HL-60/S4 (cell line): Measurements from ENCODE around the gene CCDC24.

Source experiments
- in situ Hi-C: fragments of 300-500 bp; cut with MboI; formaldehyde crosslinking; loops from 2 replicates; pipeline ENCODE4 v1.14.3; 2022; ENCODE audit warnings: low sequenced_read_pairs

The CCDC24 gene

GRCh38 chr1:44036409-44037139 is 45.2 kb downstream of the CCDC24 start:
- in situ Hi-C loops = loop anchor here (25.0 kb wide), 1 partner anchor 274 kb away; no protein-coding TSS in a partner anchor

DNA sequence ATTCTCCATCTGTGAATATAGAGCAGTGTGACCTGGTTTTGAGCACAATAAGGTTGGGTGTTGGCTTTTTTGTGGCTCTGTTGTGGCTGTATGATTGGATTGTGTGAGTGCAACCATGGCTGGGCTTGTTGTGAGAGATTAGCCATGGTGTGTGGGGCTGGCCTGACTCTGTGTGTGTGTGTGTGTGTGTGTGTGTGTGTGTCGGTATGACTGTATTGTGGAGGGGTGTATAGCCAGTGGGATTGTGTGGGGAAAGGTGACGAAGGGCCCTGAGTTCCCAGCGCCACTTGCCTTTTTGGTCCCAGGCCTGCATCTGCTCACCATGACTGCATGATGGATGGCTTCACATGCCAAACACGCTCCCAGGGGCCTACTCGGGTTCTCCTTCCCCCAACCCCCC is 45.8 kb downstream of the CCDC24 start:
- in situ Hi-C loops = loop anchor here (25.0 kb wide), 1 partner anchor 275 kb away; no protein-coding TSS in a partner anchor

DNA sequence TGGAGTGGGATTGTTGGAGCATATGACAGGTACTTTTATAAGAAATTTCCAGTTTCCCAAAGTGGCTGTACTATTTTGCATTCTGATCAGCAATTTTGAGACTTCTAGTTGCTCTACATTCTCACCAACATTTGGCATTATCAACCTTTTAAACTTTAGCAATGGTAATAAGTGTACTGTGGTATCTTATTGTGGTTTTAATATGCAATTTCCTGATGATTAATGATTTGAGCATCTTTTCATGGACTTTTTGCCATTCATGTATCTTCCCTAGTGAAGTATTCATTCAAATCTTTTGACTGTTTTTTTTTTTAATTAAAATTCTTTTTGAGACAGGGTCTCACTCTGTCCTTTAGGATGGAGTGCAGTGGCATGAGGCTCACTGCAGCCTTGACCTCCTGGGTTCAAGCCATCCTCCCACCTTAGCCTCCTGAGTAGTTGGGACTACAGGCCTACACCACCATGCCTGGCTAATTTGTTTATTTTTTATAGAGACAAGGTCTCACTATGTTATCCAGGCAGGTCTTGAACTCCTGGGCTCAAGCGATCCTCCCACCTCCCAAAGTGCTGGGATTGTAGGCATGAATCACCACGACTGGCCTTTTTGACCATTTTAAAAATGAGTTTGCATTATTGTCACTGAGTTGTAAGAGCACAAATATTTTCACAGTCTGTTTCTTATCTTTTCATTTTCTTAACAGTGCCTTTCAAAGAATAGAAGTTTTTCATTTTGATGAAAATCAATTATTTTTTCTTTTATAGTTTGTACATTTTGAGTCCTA is 47.7 kb downstream of the CCDC24 start:
- in situ Hi-C loops = loop anchor here (25.0 kb wide), 1 partner anchor 277 kb away; no protein-coding TSS in a partner anchor

GRCh38 chr1:44040418-44040817 is 49.0 kb downstream of the CCDC24 start:
- in situ Hi-C loops = loop anchor here (10.0 to 25.0 kb wide), 2 partner anchors 278 to 506 kb away; partner anchors contain the start of gene PTPRF

DNA sequence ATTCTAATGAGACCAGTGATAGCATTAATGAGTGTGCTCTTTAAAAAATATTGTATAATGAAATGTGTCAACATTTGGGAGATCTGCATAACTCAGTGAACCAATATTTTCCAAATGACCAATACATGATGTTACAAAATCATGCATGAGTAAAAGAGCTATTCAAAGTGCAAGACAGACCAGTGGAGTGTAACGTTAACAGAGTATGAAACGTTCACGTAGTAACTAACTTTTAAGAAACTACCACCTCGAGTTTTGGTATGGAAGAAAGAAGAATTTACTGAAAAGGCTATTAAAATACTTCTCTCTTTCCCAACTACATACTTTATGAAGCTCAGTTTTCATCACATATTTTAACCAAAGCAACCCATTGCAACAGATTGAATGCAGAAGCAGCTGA is 49.4 kb downstream of the CCDC24 start:
- in situ Hi-C loops = loop anchor here (10.0 to 25.0 kb wide), 2 partner anchors 279 to 506 kb away; partner anchors contain the start of gene PTPRF

DNA sequence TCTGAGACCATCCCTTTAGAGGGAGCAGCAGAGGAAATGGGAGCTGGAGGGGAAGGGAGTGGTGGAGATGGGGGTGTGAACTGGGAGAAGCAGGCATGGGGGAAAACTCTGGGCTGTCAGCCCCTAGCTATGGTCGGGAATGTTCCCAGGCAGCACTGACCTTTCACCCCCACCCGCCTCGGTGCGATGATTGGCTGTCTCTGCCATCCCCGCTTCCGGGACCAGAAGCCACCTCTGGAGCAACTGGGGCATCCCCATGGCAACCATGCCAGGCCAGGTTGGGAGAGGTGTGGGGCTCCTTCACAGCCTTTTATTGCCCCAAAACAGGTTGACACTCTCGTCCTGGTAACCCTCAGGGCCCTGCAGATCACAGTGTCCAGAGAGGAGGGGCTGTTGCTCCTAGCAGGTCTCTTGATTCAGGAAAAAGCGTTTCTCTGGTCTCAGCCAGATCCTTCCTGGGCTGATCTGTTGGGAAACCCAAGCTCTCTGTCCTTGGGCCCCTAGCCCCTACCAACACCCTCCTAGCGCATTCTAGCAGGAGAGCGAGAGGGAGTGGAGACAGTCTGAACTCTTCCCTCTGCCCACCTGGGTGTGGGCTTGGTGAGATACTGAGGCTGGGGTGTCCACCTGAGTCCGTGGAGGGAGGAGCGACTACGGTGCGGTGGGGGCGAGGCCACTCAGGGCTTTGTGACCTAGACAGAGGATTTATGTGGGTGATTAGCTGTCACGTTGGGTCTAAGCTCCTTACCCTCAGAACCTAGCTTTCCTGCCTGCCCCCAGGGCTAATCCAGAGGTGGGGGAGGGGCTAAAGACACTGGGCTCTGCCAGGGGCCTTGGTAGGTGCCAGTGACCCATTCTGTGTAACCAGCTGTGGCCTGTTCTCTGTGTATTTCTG is 52.0 kb downstream of the CCDC24 start:
- in situ Hi-C loops = loop anchor here (10.0 to 25.0 kb wide), 2 partner anchors 281 to 509 kb away; partner anchors contain the start of gene PTPRF

GRCh38 chr1:44044071-44044801 is 52.8 kb downstream of the CCDC24 start:
- in situ Hi-C loops = loop anchor here (10.0 to 25.0 kb wide), 2 partner anchors 282 to 509 kb away; partner anchors contain the start of gene PTPRF

DNA sequence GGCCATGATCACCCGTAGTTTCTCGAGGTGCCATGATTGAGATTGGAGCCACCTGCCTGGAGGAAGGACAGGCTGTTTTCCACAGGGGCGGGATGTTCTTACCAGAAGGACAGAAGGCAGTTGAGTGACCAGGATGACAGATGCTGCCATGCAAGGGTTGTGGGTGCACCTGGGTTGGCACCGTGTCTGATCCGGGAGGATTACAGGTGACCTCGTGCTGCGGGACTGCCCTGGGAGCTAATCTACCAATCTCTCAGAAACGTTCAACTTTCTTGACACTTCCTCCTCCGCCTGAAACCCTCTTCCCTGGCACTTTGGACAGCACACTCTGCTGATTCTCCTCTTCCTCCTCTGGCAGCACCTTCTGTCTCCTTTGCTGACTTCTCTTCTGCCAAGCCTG is 53.7 kb downstream of the CCDC24 start:
- in situ Hi-C loops = loop anchor here (10.0 to 25.0 kb wide), 2 partner anchors 283 to 510 kb away; partner anchors contain the start of gene PTPRF
